Mucosa of descending colon (tissue), 3 donors: ENCODE measurements around the gene TMCC1. TPM values are rescaled to one million over a fixed set of nuclear protein-coding genes. Genes with fewer than 3 reads are reported as not detected.
A peak's percentile ranks its signal among the peaks of the same experiment; 100 is the strongest.

Experiments
- ATAC-seq: fragments of 200-7000 bp; cut with Tn5 transposase; one replicate; pipeline ENCODE4 v1.9.1; 2020; ENCODE audit warnings: mild to moderate bottlenecking, moderate library complexity
- DNase-seq, 3 donors: peaks; one replicate each; pipeline ENCODE4 v3.0.0-alpha.2; 2020
- H3K36me3 ChIP-seq: fragments of 200-600 bp; one replicate; pipeline ENCODE4 v1.8.0; 2021; ENCODE audit warnings: low read depth, mild to moderate bottlenecking
- H3K4me1 ChIP-seq: fragments of 200-600 bp; one replicate; pipeline ENCODE4 v1.8.0; 2021; ENCODE audit warnings: low read depth, mild to moderate bottlenecking
- H3K4me3 ChIP-seq: fragments of 200-600 bp; one replicate; pipeline ENCODE4 v1.8.0; 2021; ENCODE audit warnings: mild to moderate bottlenecking
- H3K9me3 ChIP-seq: fragments of 200-600 bp; one replicate; pipeline ENCODE4 v1.8.0; 2021; ENCODE audit warnings: mild to moderate bottlenecking
- intact Hi-C, 2 donors: fragments of 100-400 bp; cut with DNase I in 1 of 2; cut with micrococcal nuclease in 1 of 2; formaldehyde crosslinking; loops; one replicate each; pipeline versions ENCODE4 v1.11.0 to v1.11.1; 2022; cut with DNase I, micrococcal nuclease
- total RNA-seq, 3 donors: library from RNA; stranded (reverse); fragmentation: NEBNext Ultra II Directional in 2 of 3; extraction: Animal tissue kit (Norgen Biotek cat#: 25700) in 2 of 3; gene quantifications; one replicate each; pipeline versions ENCODE4 v1.2.1 to v1.2.4, GENCODE V29; 2021 to 2023
- TF ChIP-seq, protein P1 (sequence below): fragments of 200-600 bp; IDR thresholded peaks from one replicate; pipeline ENCODE4 v1.8.0; 2022; ENCODE audit warnings: antibody characterized with exemption, mild to moderate bottlenecking
- donor health status: DM: no; HTN: no; CAD: no; lungs with moderate emphysema.
- donor health status: DM: no; HTN: no; CAD: no.
- donor health status: DM: no; HTN: yes; CAD: no.

TMCC1 gene
- total RNA-seq, 3 donors from 2014 or later: 28.6 to 58.7 (median 28.9) TPM

DNA sequence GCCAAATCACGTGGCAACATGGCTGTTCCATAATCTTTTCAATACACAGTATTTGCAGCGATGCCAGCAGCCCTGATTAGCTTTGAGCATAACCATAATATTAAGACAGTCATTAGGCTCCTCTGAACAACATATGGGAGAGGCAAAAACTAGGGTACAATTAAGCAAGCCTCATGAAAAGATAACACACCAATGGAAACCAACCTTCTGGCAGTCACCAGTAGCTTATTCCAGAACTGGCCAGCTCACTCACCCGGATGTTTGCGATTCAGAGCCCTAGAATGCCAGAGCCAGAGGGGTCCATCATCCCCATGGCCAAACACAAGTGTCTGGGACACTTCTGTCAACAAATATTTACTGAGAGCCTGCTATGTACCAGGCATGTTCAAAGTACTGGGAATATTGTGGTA is 238.2 kb downstream of the TMCC1 start:
- no peak for DNase-seq
- H3K36me3 ChIP-seq: no peaks in the 10 kb centered on the region
- no peaks in the 10 kb centered on the region for H3K9me3 ChIP-seq
- no peak for ATAC-seq
- no peak overlapping the region for H3K4me3 ChIP-seq
- TF ChIP-seq, protein P1, sequence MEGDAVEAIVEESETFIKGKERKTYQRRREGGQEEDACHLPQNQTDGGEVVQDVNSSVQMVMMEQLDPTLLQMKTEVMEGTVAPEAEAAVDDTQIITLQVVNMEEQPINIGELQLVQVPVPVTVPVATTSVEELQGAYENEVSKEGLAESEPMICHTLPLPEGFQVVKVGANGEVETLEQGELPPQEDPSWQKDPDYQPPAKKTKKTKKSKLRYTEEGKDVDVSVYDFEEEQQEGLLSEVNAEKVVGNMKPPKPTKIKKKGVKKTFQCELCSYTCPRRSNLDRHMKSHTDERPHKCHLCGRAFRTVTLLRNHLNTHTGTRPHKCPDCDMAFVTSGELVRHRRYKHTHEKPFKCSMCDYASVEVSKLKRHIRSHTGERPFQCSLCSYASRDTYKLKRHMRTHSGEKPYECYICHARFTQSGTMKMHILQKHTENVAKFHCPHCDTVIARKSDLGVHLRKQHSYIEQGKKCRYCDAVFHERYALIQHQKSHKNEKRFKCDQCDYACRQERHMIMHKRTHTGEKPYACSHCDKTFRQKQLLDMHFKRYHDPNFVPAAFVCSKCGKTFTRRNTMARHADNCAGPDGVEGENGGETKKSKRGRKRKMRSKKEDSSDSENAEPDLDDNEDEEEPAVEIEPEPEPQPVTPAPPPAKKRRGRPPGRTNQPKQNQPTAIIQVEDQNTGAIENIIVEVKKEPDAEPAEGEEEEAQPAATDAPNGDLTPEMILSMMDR: no peak
- intact Hi-C loops: no loop called here
- no peaks in the 10 kb centered on the region for H3K4me1 ChIP-seq

DNA sequence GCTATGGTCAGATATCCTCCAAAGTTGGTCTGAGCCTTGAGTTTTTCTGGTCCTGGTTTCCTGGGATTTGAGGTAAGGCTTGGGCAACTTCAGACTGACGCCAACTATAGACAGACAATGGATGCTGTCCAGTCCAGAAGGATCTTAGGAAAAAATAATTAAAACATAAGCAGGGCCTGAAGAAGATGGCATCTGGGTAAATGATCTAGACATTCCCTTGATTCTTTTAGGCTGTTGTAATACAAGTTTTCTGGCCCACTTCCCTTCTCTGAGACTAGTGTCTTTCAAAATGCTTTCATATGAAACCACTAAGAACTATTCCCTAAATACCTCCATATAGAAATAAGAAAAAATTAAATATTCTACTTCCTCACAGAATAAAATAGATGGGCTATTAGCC is 239.4 kb downstream of the TMCC1 start:
- Histone ChIP-seq H3K4me3 (no peak overlapping the region), H3K4me1 (no peaks in the 10 kb centered on the region), H3K9me3 (no peaks in the 10 kb centered on the region), H3K36me3 (no peaks in the 10 kb centered on the region)
- ATAC-seq (no peak), DNase-seq (no peak)
- TF ChIP-seq, protein P1: no peak
- intact Hi-C loops: loop anchor here (5.0 kb wide), 3 partner anchors 173 to 278 kb away; no protein-coding TSS in a partner anchor

DNA sequence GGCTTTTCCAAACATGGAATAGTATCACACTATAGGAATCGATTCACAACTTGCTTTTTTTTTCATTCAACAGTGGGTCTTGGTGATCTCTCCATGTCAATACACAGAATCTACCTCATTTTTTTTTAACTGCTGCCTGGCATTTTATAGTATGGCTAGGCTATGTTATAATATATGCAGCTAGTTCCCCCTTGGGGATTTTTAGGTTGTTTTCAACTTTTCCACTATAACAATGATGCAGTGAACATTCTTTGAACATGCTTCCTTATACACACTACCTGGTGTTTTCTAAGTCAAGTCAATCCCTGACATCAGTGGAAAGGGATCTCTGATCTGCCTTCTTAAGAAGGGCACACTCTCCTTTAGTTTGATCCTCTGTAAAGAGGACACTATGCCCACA is 240.5 kb downstream of the TMCC1 start:
- TF ChIP-seq, protein P1: no peak
- H3K9me3 ChIP-seq: no peaks in the 10 kb centered on the region
- DNase-seq (no peak), ATAC-seq (no peak)
- intact Hi-C loops: loop anchor here (5.0 kb wide), 3 partner anchors 174 to 279 kb away; no protein-coding TSS in a partner anchor
- H3K36me3 ChIP-seq: no peaks in the 10 kb centered on the region
- no peaks in the 10 kb centered on the region for H3K4me1 ChIP-seq
- no peak overlapping the region for H3K4me3 ChIP-seq

DNA sequence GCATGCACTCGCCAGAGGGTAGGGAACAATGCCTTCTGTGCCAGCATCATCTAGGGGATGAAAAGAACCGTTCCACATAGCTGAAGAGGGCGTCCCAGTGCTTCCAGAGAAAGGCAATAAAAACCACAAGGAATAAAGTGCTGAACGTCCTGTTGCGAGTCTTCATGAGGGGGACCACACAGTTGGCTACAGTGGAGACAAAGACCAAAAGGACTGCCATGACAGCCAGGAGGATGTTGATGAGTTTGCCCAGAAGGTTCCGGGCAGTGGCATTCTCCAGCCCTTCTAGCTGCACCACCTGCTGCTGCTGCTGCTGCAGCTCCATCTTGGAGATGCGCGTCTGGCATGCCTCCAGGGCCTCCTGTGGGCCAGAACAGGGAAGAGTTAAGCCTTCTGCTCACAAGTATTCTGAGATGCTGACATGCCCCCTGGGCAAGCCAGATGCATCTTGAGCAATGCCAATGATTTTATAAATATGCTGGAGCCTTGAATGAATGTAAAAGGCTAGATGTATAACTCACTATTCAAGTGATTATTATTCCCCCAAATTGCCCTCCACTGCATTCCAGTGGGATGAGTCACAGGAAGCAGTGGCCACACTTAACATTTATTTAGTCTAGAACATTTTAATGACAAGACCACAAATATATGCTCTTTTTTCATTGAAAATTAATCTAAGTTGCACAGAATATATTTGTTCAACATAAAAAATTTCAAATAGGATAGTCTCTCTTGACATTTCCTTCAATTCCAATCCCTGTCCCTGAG is 241.9 kb downstream of the TMCC1 start:
- TF ChIP-seq, protein P1: no peak
- Histone ChIP-seq H3K4me3 (no peak overlapping the region), H3K36me3 (no peaks in the 10 kb centered on the region), H3K9me3 (no peaks in the 10 kb centered on the region), H3K4me1 (no peaks in the 10 kb centered on the region)
- DNase-seq: peak in 1 of 3 donors; percentile 27
- ATAC-seq: no peak
- intact Hi-C loops: loop anchor here (5.0 kb wide), 3 partner anchors 176 to 281 kb away; no protein-coding TSS in a partner anchor

DNA sequence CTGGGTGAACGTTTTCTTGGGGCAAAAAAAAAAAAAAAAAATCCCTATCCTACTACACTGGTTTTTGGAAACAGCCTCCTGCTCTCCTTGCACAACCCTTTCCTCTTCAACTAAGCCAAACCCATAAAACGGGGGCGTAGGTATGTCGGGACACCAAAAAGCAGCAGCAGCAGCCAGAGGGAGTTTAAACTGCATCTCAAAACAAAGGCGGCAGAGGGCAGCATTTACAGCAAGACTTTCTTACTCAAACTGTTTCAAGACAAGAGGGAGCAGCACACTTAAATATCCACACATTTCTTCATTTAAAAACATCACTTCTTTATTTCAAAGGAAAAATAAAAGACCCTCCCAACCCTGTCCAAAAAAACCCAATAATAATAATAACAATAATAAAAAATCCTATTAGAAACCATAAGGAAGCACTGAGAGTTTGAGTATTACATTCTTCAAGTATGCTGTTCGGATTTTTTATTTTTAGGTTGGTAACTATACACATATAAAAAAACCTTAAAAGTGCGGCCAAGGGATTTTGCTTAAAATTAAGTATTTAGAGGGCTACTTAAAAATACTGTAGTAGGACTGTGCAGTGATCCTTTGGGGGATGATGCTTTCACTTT is 243.1 kb downstream of the TMCC1 start:
- ATAC-seq: peak; percentile 69
- Histone ChIP-seq H3K9me3 (no peaks in the 10 kb centered on the region), H3K36me3 (no peaks in the 10 kb centered on the region), H3K4me3 (no peak overlapping the region), H3K4me1 (no peaks in the 10 kb centered on the region)
- intact Hi-C loops: loop anchor here (5.0 kb wide), 3 partner anchors 177 to 282 kb away; no protein-coding TSS in a partner anchor
- DNase-seq: peak in 2 of 3 donors; percentile 39 to 82
- TF ChIP-seq, protein P1: peak; percentile 14
